Osteoblast (primary cell): ENCODE results near the gene CIAO2A. TPM values are rescaled to one million over a fixed set of nuclear protein-coding genes. Genes with fewer than 3 reads are reported as not detected.

Experiments used
- DNase-seq: peaks from one replicate; pipeline ENCODE4 v3.0.0; 2011; ENCODE audit warnings: low spot score, mixed read lengths; ENCODE audit not compliant: insufficient read length; ENCODE audit errors: missing footprints
- H2AFZ ChIP-seq: 2 replicates; pipeline ENCODE4 v1.6.0; 2011; ENCODE audit warnings: mild to moderate bottlenecking, low read length
- H3K27ac ChIP-seq: 2 replicates; pipeline ENCODE4 v1.5.1; 2011; ENCODE audit warnings: mild to moderate bottlenecking, low read depth, low read length, moderate library complexity
- H3K27me3 ChIP-seq: 2 replicates; pipeline ENCODE4 v1.6.0; 2012; ENCODE audit warnings: mild to moderate bottlenecking, control low read depth, inconsistent platforms, low read length, moderate library complexity; ENCODE audit not compliant: insufficient read depth
- H3K36me3 ChIP-seq: 2 replicates; pipeline ENCODE4 v1.5.1; 2011; ENCODE audit warnings: mild to moderate bottlenecking, low read length, control low read depth, moderate library complexity; ENCODE audit not compliant: insufficient read depth
- H3K4me1 ChIP-seq: 2 replicates; pipeline ENCODE4 v1.5.1; 2011; ENCODE audit warnings: mild to moderate bottlenecking, low read length, control low read depth, moderate library complexity; ENCODE audit not compliant: insufficient read depth
- H3K4me2 ChIP-seq: 2 replicates; pipeline ENCODE4 v1.6.0; 2011; ENCODE audit warnings: mild to moderate bottlenecking, low read length; ENCODE audit not compliant: insufficient read depth
- H3K4me3 ChIP-seq: fragments of 200-600 bp; sonication (generic); 3 replicates; pipeline ENCODE4 v1.5.1; 2012; ENCODE audit warnings: mild to moderate bottlenecking, low read length, inconsistent platforms; ENCODE audit not compliant: insufficient read depth
- H3K79me2 ChIP-seq: 2 replicates; pipeline ENCODE4 v1.6.0; 2012; ENCODE audit warnings: mild to moderate bottlenecking, low read length, control low read depth, inconsistent platforms; ENCODE audit not compliant: insufficient read depth
- H3K9me3 ChIP-seq: 2 replicates; pipeline ENCODE4 v1.5.1; 2011; ENCODE audit warnings: low read depth, low read length, control low read depth
- H4K20me1 ChIP-seq: 2 replicates; pipeline ENCODE4 v1.6.0; 2012; ENCODE audit warnings: mild to moderate bottlenecking, low read length, control low read depth; ENCODE audit not compliant: insufficient read depth
- total RNA-seq: library from RNA; depleted of rRNA; stranded (reverse); fragments of >200 nt; gene quantifications from 2 replicates; pipeline ENCODE4 v1.2.3, GENCODE V29; 2012
- TF ChIP-seq, protein P1 (sequence below): IDR thresholded peaks from 2 replicates; pipeline ENCODE4 v1.5.1; 2011; ENCODE audit warnings: mild to moderate bottlenecking, low read depth, low read length, moderate library complexity; ENCODE audit errors: extremely low read depth

CIAO2A gene
- total RNA-seq, 1 donor, result 45.2 TPM

DNA sequence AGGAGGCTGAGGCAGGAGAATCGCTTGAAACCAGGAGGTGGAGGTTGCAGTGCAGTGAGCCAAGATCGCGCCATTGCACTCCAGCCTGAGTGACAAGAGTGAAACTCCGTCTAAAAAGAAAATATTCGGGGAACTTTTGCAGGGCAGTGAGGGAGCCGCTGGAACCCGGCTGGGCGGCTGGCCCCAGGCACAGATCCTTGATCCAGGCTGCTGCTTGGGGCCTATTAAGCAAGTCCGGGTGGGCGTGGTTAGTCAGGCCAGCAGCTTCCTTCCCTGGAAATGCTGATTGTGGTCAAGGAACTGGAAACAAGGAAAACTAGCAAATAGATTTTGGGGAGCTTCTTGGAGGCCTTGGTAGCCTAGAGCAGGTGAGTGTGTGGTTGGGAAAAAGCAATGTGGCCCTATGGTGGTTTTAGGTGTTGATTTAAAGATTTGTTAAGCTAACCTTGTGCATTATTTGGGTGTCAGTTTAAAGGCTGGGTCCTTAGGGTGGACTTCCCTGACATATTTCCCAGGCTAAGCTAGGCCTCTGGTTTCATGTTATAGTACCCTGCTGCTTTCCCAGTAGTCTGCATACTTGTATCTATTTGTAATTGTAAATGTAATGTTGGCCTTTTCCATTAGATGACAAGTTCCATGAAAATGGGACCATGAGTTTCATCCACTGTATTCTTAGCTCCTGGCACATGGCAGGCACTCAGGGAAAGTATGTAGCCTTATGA is 40.1 kb upstream of the CIAO2A start:
- H3K36me3 ChIP-seq, result peaks cover 66% of the 10 kb centered on the region

DNA sequence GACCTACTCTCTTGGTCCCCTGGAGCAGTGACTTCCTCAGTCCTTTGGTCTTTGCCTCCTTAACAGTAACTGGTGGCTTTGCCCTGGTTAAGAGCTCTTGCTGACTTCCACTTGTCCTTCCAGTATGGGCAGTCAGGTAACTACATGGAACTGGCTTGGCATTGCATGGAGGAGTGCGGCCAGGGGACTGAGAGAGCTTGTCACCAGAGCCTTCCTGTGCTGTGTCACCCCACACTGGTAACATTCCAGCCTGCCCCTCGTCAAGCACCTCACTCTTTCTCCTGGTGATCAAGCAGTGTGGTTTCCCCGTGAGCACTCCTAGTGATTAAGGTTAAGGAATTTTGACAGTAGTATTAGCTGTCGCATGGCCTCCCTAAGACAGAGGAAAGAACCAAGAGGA is 38.6 kb upstream of the CIAO2A start:
- H3K4me2 ChIP-seq, result no peak overlapping the region
- TF ChIP-seq, protein P1, sequence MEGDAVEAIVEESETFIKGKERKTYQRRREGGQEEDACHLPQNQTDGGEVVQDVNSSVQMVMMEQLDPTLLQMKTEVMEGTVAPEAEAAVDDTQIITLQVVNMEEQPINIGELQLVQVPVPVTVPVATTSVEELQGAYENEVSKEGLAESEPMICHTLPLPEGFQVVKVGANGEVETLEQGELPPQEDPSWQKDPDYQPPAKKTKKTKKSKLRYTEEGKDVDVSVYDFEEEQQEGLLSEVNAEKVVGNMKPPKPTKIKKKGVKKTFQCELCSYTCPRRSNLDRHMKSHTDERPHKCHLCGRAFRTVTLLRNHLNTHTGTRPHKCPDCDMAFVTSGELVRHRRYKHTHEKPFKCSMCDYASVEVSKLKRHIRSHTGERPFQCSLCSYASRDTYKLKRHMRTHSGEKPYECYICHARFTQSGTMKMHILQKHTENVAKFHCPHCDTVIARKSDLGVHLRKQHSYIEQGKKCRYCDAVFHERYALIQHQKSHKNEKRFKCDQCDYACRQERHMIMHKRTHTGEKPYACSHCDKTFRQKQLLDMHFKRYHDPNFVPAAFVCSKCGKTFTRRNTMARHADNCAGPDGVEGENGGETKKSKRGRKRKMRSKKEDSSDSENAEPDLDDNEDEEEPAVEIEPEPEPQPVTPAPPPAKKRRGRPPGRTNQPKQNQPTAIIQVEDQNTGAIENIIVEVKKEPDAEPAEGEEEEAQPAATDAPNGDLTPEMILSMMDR, result no peak
- H2AFZ ChIP-seq, result no peak overlapping the region
- H4K20me1 ChIP-seq, result peaks cover 3% of the 10 kb centered on the region
- no peaks in the 10 kb centered on the region for H3K79me2 ChIP-seq
- no peak for DNase-seq
- no peaks in the 10 kb centered on the region for H3K27me3 ChIP-seq
- H3K36me3 ChIP-seq, result peaks cover 66% of the 10 kb centered on the region
- H3K9me3 ChIP-seq, result no peaks in the 10 kb centered on the region
- H3K27ac ChIP-seq, result no peak overlapping the region
- no peak overlapping the region for H3K4me3 ChIP-seq
- no peaks in the 10 kb centered on the region for H3K4me1 ChIP-seq

More for the DNA sequence above, 40.1 kb upstream of the CIAO2A start:
- Histone ChIP-seq H3K79me2 (no peaks in the 10 kb centered on the region), H3K4me3 (no peak overlapping the region), H3K4me1 (no peaks in the 10 kb centered on the region), H3K27me3 (no peaks in the 10 kb centered on the region), H3K27ac (no peak overlapping the region), H4K20me1 (peaks cover 4% of the 10 kb centered on the region), H3K9me3 (no peaks in the 10 kb centered on the region), H3K4me2 (no peak overlapping the region), H2AFZ (no peak overlapping the region)
- TF ChIP-seq, protein P1, result no peak
- DNase-seq, result no peak

DNA sequence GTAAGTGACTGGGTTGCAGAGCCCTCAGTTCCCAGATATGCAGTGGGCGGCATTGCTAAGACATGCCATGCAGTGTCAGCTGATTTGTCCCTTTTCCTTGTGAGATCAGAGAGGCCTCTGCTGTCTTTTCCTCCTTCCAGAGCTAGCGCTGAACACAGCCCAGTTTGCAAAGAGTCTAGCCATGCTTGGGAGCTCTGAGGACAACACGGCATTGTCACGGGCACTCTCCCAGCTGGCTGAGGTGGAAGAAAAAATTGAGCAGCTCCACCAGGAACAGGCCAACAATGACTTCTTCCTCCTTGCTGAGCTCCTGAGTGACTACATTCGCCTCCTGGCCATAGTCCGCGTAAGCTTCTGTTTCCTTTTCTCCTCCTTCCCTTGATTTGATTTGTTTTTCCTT is 37.9 kb upstream of the CIAO2A start:
- Histone ChIP-seq H4K20me1 (no peaks in the 10 kb centered on the region), H3K9me3 (no peaks in the 10 kb centered on the region), H3K4me2 (no peak overlapping the region), H3K36me3 (peaks cover 66% of the 10 kb centered on the region), H3K4me3 (no peak overlapping the region), H3K27ac (no peak overlapping the region), H2AFZ (no peak overlapping the region), H3K4me1 (no peaks in the 10 kb centered on the region), H3K79me2 (no peaks in the 10 kb centered on the region), H3K27me3 (no peaks in the 10 kb centered on the region)
- TF ChIP-seq, protein P1, result no peak
- DNase-seq, result no peak

DNA sequence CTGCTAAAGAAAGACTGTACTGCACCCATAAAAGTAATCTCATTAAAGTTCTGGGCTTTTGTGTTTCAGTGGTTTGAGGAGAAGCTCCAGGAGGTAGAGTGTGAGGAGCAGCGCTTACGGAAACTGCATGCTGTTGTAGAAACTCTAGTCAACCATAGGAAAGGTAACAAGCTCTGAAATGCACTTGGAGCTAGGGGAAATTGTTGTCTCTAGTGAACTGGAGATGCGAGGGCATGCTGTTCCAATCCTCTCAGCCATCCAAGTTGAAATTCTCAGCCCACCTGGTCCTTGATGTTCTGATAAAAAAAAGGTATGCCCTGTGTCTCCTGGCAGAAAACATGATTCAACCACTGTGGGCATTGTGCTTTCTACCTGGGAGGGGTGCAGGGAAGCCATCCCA is 36.5 kb upstream of the CIAO2A start:
- H3K9me3 ChIP-seq, result no peaks in the 10 kb centered on the region
- H3K4me1 ChIP-seq, result no peaks in the 10 kb centered on the region
- TF ChIP-seq, protein P1, result no peak
- H2AFZ ChIP-seq, result no peak overlapping the region
- peaks cover 67% of the 10 kb centered on the region for H3K36me3 ChIP-seq
- no peak overlapping the region for H3K27ac ChIP-seq
- no peak overlapping the region for H3K4me2 ChIP-seq
- H3K4me3 ChIP-seq, result no peak overlapping the region
- no peaks in the 10 kb centered on the region for H4K20me1 ChIP-seq
- H3K27me3 ChIP-seq, result no peaks in the 10 kb centered on the region
- H3K79me2 ChIP-seq, result no peaks in the 10 kb centered on the region
- DNase-seq, result no peak
